GM18508 (cell line): ENCODE data around the gene ZFR.
"Not testable (repeated sequence)": the region's sequence is repeated elsewhere in the genome, so short reads cannot be mapped to it uniquely, and the experiment has no call there.

Experiments used
- ATAC-seq: cut with Tn5 transposase; IDR thresholded peaks from one replicate; pipeline ENCODE4 v1.9.1; 2021; ENCODE audit warnings: moderate number of reproducible peaks; ENCODE audit not compliant: insufficient read depth, unreplicated experiment

The ZFR gene

DNA sequence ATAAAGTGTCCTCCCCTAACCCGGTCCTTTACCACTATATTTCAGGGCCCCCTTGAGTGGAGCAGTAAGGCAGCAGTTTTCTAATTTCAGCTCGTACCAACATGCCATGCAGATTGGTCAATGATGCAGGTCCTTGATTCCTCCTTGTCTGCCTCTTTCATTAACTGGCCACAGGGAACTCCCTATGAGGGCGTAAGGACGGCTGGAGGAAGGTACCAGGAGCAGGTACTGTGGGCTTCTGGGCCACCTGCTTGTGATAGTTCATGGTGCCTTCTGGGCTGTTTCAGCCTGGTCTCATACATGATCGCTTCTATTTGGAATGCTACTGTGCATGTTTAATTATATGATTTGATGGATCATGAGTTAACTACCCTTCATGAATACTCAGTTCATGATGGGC, 9.4 kb upstream of the ZFR start:
- ATAC-seq: no peak

DNA sequence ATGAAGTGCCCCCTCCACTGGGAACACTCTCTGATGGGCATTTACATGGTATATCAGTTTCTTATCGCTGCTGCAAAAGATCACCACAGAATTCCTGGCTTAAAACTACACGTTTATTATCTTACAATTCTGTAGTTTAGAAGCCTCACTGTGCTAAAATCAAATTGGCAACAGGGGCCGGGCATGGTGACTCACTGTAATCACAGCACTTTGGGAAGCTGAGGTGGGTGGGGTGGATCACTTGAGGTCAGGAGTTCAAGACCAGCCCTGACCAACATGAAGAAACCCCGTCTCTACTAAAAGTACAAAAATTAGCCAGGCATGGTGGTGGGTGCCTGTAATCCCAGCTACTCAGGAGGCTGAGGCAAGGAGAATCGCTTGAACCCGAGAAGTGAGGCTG, 7.8 kb upstream of the ZFR start:
- not testable (repeated sequence) for ATAC-seq

DNA sequence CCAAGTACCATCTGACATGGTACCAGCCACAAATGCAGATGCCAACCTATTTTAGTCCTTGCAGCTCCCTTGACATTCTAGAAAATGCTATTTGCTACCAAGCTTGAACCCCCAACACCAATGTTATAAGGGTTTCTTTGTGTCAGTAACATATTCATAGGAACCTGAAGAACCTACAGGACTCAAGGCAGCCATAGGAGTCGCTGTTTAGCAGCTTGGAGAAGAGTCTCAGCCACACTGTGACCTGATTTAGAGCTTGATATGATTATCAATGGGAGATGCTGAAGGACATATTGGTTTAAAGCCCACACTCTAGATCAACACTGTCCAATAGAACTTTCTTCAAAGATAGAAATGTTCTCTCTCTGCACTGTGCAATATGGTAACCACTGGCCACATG, 6.4 kb upstream of the ZFR start:
- no peak for ATAC-seq

DNA sequence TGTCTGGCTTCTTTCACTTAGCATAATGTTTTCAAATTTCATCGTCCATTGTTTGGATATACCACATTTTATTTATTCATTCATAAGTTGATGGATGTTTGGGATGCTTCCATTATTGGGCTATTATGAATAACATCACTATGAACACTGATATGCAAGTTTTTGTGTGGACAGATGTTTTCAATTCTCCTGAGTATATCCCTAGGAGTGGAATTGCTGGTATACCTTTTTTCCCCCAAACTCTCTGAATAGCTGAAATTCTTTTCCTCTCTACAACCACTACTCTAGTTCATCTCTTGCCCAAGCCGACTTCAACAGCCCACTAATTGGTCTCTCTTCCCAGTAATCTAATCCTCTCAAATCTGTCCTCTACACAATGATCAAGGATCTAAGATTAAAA, 4.7 kb upstream of the ZFR start:
- ATAC-seq: no peak

DNA sequence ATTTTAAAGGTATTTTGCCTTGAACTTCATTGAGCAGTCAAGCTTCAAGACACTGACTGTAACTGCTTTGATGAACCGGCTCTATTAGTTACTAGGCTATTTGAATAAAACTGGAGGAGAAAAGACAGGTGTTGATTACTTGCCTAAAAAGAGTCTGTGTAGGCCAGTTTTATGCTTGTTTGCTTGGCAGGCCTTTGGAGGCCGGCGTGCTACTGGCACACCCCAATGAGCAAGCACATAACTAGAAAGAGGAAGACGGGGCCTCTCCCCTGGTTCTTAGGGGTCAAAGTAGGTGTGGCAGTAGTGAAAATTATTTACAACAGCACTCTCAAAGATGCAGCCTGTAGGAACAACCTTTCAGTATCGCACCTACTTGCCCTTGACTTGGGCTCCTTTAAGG, 2.1 kb upstream of the ZFR start:
- ATAC-seq: no peak

DNA sequence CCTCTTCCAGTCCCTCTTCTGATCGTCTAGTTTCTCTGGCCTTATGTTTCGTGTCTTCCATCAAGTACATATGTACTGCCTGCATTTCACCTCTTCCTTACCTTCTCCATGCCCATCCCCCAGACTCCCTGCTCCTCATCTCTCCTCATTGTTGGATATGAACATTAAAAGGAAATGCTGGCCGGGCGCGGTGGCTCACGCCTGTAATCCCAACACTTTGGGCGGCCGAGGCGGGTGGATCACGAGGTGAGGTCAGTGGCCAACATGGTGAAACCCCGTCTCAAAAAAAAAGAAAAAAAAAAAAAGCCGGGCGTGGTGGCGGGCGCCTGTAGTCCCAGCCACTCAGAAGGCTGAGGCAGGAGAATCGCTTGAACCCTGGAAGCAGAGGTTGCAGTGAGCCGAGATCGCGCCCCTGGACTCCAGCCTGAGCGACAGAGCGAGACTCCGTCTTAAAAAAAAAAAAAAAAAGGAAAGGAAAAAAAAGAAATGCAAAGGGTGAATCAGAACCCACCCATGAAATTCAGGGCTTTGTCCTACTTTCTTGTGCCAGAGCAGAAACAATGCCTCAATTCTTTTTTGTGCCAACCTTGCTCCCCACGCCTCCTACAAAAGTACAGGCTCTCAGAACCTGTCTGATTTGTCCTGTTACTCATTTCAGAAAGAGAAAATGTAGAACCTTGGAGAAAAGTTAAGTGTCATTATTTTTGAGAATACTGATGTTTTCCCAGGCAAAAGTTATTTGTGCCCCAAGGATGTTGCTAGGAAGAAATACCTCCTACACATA, 1.5 kb upstream of the ZFR start:
- no peak for ATAC-seq

DNA sequence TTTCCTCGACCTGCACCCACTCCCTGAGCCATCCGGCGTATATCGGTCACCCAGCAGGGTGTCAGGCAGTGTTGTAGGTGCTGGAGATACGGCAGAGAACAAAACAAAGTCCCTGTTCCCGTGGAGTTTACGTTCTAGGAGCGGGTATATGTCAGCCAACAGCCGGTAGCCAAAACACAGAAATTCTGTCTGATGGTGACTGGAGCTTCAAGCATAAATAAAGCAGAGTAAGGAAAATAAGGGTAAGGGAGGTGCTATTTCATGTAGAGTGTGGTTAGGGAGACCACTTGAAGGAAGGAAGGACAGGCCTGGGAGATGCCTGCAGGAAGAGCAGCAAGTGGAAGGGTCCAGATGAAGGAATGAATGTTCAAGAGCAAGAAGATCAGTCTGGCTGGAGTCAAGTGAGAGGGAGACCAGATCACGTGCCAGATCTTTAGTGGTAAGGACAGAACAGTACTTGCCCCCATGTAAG, 783 bp upstream of the ZFR start:
- no peak for ATAC-seq

DNA sequence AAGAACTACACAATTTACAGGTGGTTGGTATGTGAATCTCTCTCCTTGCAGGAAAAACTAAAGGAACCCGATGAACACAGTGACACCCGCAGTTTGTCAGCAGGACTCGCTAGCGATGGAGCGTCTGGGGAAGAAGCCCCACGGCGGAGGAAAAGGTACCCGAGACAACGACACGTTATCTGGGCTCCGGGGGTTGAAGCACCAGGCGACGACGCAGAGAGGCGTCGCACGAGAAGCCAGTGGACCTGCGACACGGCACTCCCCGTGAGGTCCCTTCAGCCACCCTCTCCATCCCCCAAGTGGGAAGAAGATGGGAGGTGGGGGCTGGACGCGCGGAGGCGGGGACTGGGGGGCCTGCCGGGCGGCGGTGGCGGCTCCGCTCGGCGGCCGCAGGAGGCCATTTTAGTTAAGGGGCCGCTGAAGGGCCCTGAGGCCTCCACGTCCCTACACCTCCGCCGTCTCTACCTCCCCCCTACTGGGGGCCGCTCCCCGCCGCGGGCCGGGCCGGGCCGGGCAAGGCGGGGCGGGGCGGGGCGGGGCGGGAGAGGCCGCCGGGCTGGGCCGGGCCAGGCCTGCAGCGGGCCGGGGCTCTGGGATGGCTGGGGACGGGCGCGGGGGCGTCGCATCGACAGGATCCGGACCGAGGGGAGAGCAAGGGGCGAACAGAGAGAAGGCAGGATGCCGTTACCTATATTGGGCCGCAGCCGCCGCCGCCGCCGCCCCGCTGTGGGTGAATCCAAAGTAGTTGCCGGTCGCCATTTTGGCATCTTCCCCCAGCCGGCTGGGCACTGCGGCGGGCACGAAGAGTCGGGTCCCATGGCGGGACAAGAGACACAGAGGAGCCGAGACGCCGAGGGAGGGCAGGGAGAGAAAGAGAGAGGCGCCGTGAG, 754 bp downstream of the ZFR start:
- ATAC-seq: peak; percentile 2

DNA sequence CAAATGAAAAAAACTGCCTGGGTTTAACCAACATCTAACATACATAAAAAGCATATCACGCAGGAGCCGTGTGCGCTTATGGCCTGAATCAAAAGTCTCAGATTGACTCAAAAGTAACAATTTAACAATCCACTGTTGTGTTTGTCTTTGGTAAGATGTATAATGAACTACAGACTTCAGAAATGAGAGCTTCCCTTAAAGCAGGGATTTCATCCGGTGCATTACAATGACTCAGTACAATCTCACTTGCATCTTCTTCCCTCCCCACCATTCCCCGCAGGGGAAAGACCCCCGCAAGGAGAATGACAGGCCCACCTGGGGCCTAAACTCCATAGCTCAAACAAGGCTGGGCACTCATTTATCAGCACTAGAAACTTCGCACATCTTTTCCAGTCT, 1.4 kb downstream of the ZFR start:
- no peak for ATAC-seq

DNA sequence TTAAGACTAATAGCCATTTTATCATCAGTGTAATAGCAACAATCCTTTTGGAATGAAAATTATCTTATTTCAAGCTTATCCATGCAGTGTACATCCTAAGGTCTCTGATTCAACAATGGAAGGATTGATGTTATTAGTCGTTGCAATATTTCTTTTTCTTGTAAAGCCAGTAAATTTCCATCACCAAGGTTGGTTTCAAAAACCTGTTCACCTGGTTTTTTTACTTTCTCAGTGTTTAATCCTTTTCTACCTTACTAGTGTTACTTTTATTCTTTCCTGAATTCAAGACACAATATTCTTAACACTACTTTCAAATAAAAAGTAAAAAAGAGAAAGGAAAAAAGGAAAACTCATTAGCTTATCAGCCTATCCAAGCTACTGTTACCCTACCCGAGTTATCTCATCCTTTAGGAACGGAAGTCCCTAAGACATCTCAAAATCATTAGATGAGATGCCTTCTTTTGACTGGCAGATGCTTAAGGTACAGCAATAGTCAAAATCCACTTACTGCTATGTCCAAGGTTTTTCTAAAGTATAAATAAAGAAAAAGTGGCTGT, 5.4 kb downstream of the ZFR start:
- no peak for ATAC-seq

DNA sequence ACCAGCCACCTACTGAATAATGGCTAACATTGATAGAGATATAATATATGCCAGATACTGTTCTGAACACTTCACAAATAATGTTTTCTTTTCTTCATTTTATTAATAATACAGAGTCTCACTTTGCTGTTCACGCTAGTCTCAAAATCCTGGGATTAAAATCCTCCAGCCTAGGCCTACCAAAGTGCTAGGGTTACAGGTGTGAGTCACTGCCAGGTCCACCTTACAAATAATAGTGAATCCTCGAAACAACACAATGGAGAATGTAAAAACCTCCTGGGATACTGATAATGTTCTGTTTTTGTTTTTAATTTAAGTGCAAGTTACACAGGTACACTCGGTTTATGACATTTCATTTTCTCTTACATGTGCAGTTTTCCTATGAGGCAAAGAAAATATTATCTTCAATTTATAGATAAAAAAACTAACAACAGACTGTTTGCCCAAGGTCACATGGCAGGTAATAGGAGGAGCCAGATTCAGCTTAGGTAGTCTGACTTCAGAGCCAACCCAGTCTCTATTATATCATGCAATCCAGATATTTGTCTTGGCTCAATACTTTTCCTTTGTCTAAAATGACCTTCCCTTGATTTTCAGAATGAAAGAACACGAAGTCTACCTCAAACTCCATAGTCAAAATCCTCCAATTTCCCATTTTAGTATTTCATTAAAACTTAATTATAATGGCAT, 7.8 kb downstream of the ZFR start:
- ATAC-seq: no peak

DNA sequence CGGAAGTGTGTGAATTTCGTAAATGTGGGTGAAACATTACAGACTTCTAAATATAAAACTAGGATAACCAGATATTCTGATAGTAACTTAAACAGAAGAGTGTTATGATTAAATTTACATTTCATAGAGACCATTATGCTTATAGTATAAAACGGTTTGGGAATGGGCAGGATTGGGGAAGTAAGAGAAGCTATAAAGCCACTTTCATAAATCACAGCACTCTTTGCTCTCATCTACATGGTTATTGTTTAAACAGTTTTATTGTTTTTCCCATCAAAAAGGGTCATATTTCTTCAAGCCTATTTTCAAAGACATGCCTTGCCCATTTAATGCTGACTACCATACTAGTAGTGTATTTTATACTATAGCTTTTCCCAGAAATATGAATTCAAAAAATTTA, 9.2 kb downstream of the ZFR start:
- ATAC-seq: no peak

DNA sequence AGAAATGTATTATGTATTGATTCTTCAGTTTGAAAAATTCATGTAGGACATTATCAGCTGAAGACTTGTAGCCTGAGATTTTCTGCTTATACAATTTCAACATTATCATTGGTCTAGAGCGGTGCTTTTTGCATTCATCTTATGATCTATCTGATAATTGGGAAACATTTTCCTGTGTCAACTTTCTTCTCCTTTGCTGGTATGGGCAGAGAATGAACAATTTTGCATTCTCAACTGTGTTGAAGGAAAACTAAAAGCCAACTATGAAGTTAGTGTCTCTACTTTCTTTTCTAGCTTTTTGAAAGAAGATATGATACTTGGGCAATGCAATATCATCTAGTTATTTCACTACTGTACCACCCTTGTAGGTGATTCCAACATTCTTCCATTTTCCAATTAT, 10.3 kb downstream of the ZFR start:
- ATAC-seq: no peak

DNA sequence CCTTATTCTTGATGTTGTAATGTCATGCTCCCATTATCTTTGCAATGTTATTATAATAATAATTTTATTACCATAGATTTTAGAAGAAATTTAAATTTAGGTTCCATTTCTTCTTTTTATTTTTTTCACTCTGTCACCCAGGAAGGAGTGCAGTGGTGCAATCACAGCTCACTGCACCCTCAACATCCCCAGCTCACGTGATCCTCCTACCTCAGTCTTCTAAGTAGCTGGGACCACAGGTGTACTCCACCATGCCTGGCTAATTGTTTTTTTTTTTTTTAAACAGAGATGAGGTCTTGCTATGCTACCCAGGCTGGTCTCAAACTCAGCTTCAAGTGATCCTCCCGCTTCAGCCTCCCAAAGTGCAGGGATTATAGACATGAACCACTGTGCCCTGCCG, 11.9 kb downstream of the ZFR start:
- no peak for ATAC-seq

DNA sequence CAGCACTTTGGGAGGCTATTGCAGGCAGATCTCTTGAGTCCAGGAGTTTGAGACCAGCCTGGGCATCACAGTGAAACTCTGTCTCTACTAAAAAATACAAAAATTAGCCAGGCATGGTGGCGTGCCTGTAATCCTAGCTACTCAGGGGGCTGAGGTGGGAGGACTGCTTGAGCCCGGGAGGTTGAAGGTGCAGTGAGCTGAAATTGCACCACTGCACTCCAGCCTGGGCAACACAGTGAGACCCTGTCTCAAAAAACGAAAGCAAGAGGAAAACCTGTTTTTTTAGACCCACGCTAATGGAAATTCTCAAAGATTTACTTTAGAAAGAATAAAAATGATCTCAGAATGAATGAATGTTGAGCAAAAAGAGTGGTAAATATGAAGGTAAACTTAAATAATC, 13.7 kb downstream of the ZFR start:
- ATAC-seq: not testable (repeated sequence)

DNA sequence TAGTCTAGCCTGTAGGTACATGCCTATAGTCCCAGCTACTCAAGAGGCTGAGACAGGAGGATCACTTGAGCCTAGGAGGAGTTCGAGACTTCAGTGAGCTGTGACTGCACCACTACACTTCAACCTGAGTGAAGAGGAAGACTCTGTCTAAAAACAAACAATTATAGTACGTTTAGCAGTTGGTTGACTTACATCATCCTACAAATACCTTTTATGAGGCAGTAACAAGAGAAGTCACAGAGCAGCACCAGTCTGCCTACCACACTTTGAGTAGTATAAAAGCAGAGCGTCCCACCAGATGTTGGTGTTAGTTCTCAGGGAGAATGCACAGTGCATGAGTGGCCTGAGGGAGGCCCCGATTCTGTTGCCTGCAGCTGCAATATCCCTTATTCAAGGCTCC, 16.1 kb downstream of the ZFR start:
- no peak for ATAC-seq

DNA sequence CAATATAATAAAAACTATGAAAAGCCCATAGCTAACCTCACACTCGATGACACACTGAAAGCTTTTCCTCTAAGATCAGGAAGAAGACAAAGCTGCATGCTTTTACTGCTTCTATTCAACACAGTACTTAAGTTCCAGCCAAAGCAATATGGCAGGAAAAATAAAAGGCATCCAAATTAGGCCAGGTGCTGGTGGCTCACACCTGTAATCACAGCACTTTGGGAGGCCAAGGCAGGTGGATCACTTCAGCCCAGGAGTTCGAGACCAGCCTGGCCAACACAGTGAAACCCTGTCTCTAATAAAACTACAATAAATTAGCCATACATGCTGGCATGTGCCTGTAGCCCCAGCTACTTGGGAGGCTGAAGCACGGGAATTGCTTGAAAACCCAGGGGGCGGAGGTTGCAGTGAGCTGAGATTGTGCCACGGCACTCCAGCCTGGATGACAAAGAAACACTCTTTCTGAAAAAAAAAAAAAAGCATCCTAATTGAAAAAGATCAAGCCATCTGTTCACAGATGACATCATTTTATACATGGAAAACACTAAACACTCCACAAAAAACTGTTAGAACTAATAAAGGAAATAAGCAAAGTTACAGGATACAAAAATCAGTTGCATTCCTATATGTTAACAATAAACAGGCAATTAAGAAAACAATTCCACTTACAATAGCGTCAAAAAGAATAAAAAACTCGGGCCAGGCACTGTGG, 17.9 kb downstream of the ZFR start:
- ATAC-seq: no peak

DNA sequence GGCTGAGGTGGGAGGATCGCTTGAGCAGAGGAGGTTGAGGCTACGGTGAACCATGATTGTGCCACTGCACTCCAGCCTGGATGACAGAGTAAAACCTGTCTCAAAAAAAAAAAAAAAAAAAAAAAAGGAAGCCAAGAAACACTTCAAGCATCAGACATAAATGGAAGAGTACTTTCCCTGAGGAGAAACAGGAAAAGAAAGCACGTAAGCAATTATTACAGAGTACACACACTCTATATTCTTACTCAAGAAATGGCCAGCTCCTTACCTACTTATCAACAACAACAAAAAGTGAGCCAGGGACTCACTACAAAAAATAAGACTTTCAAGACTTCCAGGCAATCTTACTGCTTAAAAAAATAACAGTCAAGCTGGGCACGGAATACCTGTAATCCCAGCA, 21.8 kb downstream of the ZFR start:
- no peak for ATAC-seq

DNA sequence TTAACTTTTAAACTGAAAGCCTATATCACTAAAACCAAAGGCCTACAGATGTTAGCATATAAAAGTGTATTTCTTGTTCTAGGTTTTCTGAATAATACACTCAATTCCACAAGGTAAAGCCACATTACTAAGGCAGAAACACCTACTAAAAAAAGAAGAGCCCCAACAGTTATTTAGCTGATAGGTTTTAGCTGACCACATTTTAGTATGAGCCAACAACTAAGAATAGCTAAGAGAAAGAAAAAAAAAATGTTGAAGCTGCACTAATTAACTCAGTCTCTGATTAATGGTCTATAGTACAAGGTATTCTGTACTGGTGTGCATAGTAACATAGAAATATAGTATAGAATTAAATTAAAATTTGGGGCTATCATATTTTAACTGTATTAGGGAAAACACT, 23.5 kb downstream of the ZFR start:
- no peak for ATAC-seq

DNA sequence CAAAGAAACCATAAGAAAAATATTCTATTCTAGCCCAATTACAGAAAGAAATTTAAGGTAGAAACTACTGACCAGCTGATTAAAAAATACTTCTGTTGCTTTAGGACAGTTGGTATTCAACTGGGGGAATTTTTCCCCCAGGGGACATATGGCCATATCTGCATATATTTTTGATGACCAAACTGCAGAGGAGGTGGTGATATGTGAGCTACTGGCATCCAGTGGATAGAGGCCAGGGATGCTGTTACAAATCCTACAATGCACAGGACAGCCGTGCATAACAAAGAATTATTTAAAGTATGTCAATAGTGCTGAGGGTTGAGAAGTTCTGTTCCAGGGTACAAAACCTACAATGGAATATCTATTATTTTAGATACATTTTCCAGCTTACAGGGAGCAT, 24.0 kb downstream of the ZFR start:
- no peak for ATAC-seq
